PC-9 (cell line): ENCODE data around the gene EPGN. TPM values are rescaled to one million over a fixed set of nuclear protein-coding genes. Genes with fewer than 3 reads are reported as not detected.

ENCODE experiments used
- BruUV-seq: library from RNA; stranded (reverse); fragments of 400-500 nt; replicated peaks from 2 replicates; lab custom pipeline; 2021; lab: Mats Ljungman, UMichigan
- CTCF ChIA-PET: fragments of 300-600 bp; sonication (Branson Sonifier 250); formaldehyde crosslinking; loops from one replicate; lab custom pipeline; 2022; ENCODE audit warnings: antibody characterized with exemption; lab: Charles Lee
- POLR2A ChIA-PET: fragments of 300-600 bp; sonication (Branson Sonifier 250); formaldehyde crosslinking; loops from one replicate; lab custom pipeline; 2022; ENCODE audit warnings: antibody characterized with exemption; ENCODE audit not compliant: unreplicated experiment; lab: Charles Lee
- DNase-seq, 2 experiments: peaks; one replicate each; pipeline versions ENCODE4 v3.0.0 to v3.0.0-alpha.2; 2015 to 2022; ENCODE audit warnings: mixed read lengths in 1 of 2
- H2AFZ ChIP-seq: fragments of 200-600 bp; sonication (generic); 2 replicates; pipeline ENCODE4 v1.8.1; 2017; ENCODE audit warnings: antibody characterized with exemption
- H3F3A ChIP-seq: fragments of 200-600 bp; sonication (generic); 2 replicates; pipeline ENCODE4 v1.8.1; 2017; ENCODE audit warnings: antibody characterized with exemption, mild to moderate bottlenecking, low read depth; ENCODE audit not compliant: insufficient read depth
- H3K27ac ChIP-seq: fragments of 200-600 bp; sonication (generic); 2 replicates; pipeline ENCODE4 v1.6.1; 2016; ENCODE audit warnings: mixed run types
- H3K27me3 ChIP-seq: fragments of 200-600 bp; sonication (generic); 2 replicates; pipeline ENCODE4 v1.6.1; 2016; ENCODE audit warnings: low read depth, mixed run types; ENCODE audit not compliant: insufficient read depth
- H3K36me3 ChIP-seq: fragments of 200-600 bp; sonication (generic); 2 replicates; pipeline ENCODE4 v1.6.1; 2016; ENCODE audit warnings: low read depth, mixed run types
- H3K4me1 ChIP-seq: fragments of 200-600 bp; sonication (generic); replicated peaks from 2 replicates; pipeline ENCODE4 v1.6.1; 2016; ENCODE audit warnings: mixed run types; ENCODE audit not compliant: insufficient read depth
- H3K4me2 ChIP-seq: fragments of 200-600 bp; sonication (generic); 2 replicates; pipeline ENCODE4 v1.6.1; 2017; ENCODE audit warnings: mixed run types
- H3K4me3 ChIP-seq: fragments of 200-600 bp; sonication (generic); 2 replicates; pipeline ENCODE4 v1.6.1; 2016; ENCODE audit warnings: mixed run types
- H3K79me2 ChIP-seq: fragments of 200-600 bp; sonication (generic); 2 replicates; pipeline ENCODE4 v1.6.1; 2017; ENCODE audit warnings: low read depth, mixed run types
- H3K9me2 ChIP-seq: fragments of 200-600 bp; sonication (generic); 2 replicates; pipeline ENCODE4 v1.8.1; 2017; ENCODE audit warnings: mild to moderate bottlenecking; ENCODE audit not compliant: insufficient read depth
- H3K9me3 ChIP-seq: fragments of 200-600 bp; sonication (generic); 2 replicates; pipeline ENCODE4 v1.8.1; 2016; ENCODE audit warnings: low read depth; ENCODE audit not compliant: insufficient read depth
- H4K20me1 ChIP-seq: fragments of 200-600 bp; sonication (generic); 2 replicates; pipeline ENCODE4 v1.8.1; 2017; ENCODE audit not compliant: insufficient read depth
- CTCF ChIP-seq: fragments of 200-600 bp; sonication (generic); conservative IDR thresholded peaks from 2 replicates; pipeline ENCODE4 v1.6.1; 2017; ENCODE audit warnings: mixed run types, antibody characterized with exemption, mild to moderate bottlenecking, moderate library complexity
- EZH2 ChIP-seq: fragments of 200-600 bp; sonication (generic); IDR thresholded peaks from 2 replicates; pipeline ENCODE4 v1.8.0; 2017; ENCODE audit warnings: antibody characterized with exemption, low read depth
- intact Hi-C: fragments of 100-400 bp; cut with micrococcal nuclease; formaldehyde crosslinking; loops from one replicate; pipeline ENCODE4 v1.10.0; 2022; ENCODE audit not compliant: unreplicated experiment
- total RNA-seq: library from RNA; stranded (reverse); gene quantifications from 2 replicates; pipeline ENCODE4 v1.2.3, GENCODE V29; 2021

The EPGN gene
- total RNA-seq, 1 experiment from 2014 or later, result 4.5 TPM

DNA sequence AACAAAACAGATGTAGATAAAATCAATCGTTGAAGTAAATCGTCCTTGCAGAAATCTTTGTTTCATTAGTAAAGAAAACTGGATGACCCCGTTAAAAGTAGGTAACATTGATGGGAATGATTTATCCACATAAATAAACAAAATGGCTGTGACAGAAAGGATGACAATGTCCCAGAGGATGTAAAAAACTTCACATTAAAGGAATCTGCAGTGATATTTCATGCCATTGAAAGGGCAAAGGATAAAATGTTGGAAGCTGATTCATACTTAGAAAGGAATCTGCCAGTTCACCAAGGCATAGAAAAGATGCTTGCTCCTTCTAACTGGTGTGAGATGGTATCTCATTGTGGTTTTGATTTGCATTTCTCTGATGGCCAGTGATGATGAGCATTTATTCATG lies 24.2 kb upstream of the EPGN start:
- intact Hi-C loops, result loop anchor here (1.0 kb wide), 2 partner anchors 24 to 53 kb away; partner anchors contain the start of gene EPGN
- H3K4me3 ChIP-seq, result peak overlapping the region; percentile 13; the same call in 1 of the 2 replicates
- no TSS peak for BruUV-seq
- no peaks in the 10 kb centered on the region for H3K9me3 ChIP-seq
- H3K4me1 ChIP-seq, result peaks cover 18% of the 10 kb centered on the region
- DNase-seq, result peak in 1 of 2 experiments; percentile 76
- no peaks in the 10 kb centered on the region for H4K20me1 ChIP-seq
- peak overlapping the region; percentile 55 for H3K4me2 ChIP-seq
- H3K9me2 ChIP-seq, result no peaks in the 10 kb centered on the region
- peak overlapping the region; percentile 81 for H3K27ac ChIP-seq
- H3K27me3 ChIP-seq, result no peaks in the 10 kb centered on the region
- TF ChIP-seq CTCF, result no peak
- no peak for TF ChIP-seq EZH2
- CTCF ChIA-PET, result no interaction called here
- H3F3A ChIP-seq, result peaks cover 20% of the 10 kb centered on the region
- no peaks in the 10 kb centered on the region for H3K79me2 ChIP-seq
- no peak overlapping the region for H2AFZ ChIP-seq
- POLR2A ChIA-PET, result interaction anchor here (0.7 kb wide), 1 partner anchor 24 kb away, joined by 3 read pairs; the partner anchor contains the start of gene EPGN
- H3K36me3 ChIP-seq, result no peaks in the 10 kb centered on the region

DNA sequence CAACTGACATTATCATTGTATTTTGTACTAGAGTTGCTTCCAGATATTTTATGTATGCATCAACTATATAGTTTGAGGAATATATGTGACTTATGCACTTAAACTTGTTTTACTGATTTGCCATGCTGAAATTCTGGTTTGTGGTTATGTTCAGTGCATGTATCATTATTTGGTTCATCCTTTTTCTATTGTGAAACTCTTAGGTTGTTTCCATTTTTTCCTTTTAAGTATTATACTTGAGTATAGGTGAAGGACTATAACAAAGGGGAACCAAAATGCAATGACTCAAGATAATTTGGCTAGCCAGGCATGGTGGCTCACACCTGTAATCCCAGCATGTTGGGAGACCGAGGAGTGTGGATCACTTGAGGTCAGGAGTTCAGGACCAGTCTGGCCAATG lies 21.1 kb upstream of the EPGN start:
- no peaks in the 10 kb centered on the region for H3K79me2 ChIP-seq
- ChIA-PET CTCF (no interaction called here), POLR2A (no interaction called here)
- no peaks in the 10 kb centered on the region for H3K27me3 ChIP-seq
- no peak overlapping the region for H3K27ac ChIP-seq
- H3K4me1 ChIP-seq, result peaks cover 18% of the 10 kb centered on the region
- intact Hi-C loops, result no loop called here
- H4K20me1 ChIP-seq, result no peaks in the 10 kb centered on the region
- TF ChIP-seq CTCF (no peak), EZH2 (no peak)
- BruUV-seq, result no TSS peak
- no peaks in the 10 kb centered on the region for H3K9me3 ChIP-seq
- H3F3A ChIP-seq, result peaks cover 20% of the 10 kb centered on the region
- no peak overlapping the region for H3K4me2 ChIP-seq
- H3K36me3 ChIP-seq, result no peaks in the 10 kb centered on the region
- no peak for DNase-seq
- H2AFZ ChIP-seq, result no peak overlapping the region
- no peaks in the 10 kb centered on the region for H3K9me2 ChIP-seq
- H3K4me3 ChIP-seq, result no peak overlapping the region

DNA sequence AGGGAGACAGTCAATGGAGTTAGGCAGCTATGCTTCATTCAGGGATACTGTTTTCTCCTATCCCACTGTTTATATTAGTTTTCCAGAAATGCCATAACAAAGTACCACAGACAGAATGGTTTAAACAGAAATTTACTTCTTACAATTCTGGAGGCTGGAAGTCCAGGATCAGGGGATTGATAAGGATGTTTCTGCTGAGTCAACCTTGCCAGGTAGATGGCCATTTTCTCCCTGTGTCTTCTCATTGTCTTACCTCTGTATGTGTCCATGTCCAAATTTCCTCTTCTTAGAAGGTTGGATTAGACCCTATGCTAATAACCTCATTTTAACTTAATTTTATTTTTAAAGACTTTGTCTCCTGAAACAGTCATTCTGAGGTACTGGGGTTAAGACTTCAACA lies 20.5 kb upstream of the EPGN start:
- H3F3A ChIP-seq, result peaks cover 17% of the 10 kb centered on the region
- no peak overlapping the region for H3K4me3 ChIP-seq
- POLR2A ChIA-PET, result no interaction called here
- H3K9me2 ChIP-seq, result no peaks in the 10 kb centered on the region
- intact Hi-C loops, result no loop called here
- no peaks in the 10 kb centered on the region for H3K9me3 ChIP-seq
- CTCF ChIA-PET, result no interaction called here
- DNase-seq, result no peak
- no peak for TF ChIP-seq EZH2
- no peak for TF ChIP-seq CTCF
- no peaks in the 10 kb centered on the region for H4K20me1 ChIP-seq
- H3K27ac ChIP-seq, result no peak overlapping the region
- H3K36me3 ChIP-seq, result no peaks in the 10 kb centered on the region
- H2AFZ ChIP-seq, result no peak overlapping the region
- H3K4me1 ChIP-seq, result peaks cover 16% of the 10 kb centered on the region
- no peaks in the 10 kb centered on the region for H3K27me3 ChIP-seq
- H3K4me2 ChIP-seq, result no peak overlapping the region
- no peaks in the 10 kb centered on the region for H3K79me2 ChIP-seq
- no TSS peak for BruUV-seq
